Activated CD4-positive, alpha-beta T cell treated with anti-CD3 and anti-CD28 coated beads, Interleukin-10, Interleukin-2, amounts not matched to agents 100 ng/mL and 50 ng/mL, durations not matched to agents 16 hours and 8 hours (primary cell): Measurements from ENCODE around the gene BTF3.

ENCODE experiments used
- DNase-seq: peaks from one replicate; pipeline ENCODE4 v3.0.0-alpha.2; 2020

BTF3 gene

GRCh38 chr5:73525606-73526203, 27.5 kb downstream of the BTF3 start:
- DNase-seq, result no peak

GRCh38 chr5:73528248-73528647, 30.0 kb downstream of the BTF3 start:
- DNase-seq, result no peak

- DNase-seq, result no peak
These were observed 30.8 kb downstream of the BTF3 start for GRCh38 chr5:73529081-73529480.

- no peak for DNase-seq
These were observed 33.1 kb downstream of the BTF3 start for GRCh38 chr5:73531356-73531755.

GRCh38 chr5:73532195-73532594, 34.0 kb downstream of the BTF3 start:
- no peak for DNase-seq

GRCh38 chr5:73534011-73534644, 35.9 kb downstream of the BTF3 start:
- DNase-seq, result no peak

- no peak for DNase-seq
These were observed 36.7 kb downstream of the BTF3 start for GRCh38 chr5:73534971-73535370.

GRCh38 chr5:73539730-73540129, 41.5 kb downstream of the BTF3 start:
- no peak for DNase-seq

GRCh38 chr5:73540192-73540591, 42.0 kb downstream of the BTF3 start:
- no peak for DNase-seq

GRCh38 chr5:73542020-73542419, 43.8 kb downstream of the BTF3 start:
- DNase-seq, result no peak

- DNase-seq, result no peak
These were observed 46.5 kb downstream of the BTF3 start for GRCh38 chr5:73544429-73545402.

- no peak for DNase-seq
These were observed 47.1 kb downstream of the BTF3 start for GRCh38 chr5:73545403-73545779.

GRCh38 chr5:73550016-73550415, 51.8 kb downstream of the BTF3 start:
- DNase-seq, result no peak

GRCh38 chr5:73552642-73553041, 54.4 kb downstream of the BTF3 start:
- no peak for DNase-seq
